GM10248 (cell line): ENCODE results near the gene EYA2.
A peak's percentile ranks its signal among the peaks of the same experiment; 100 is the strongest.

Experiments
- CTCF ChIA-PET: fragments of 300-600 bp; sonication (Branson Sonifier 250); formaldehyde crosslinking; extraction: SDS; loops from one replicate; lab custom pipeline; 2021; ENCODE audit warnings: antibody characterized with exemption; lab: Yijun Ruan, JAX
- POLR2A ChIA-PET: fragments of 350-650 bp; sonication (Branson Sonifier 250); formaldehyde crosslinking; extraction: SDS; loops from one replicate; lab custom pipeline; 2020; ENCODE audit warnings: antibody characterized with exemption; lab: Yijun Ruan, JAX
- DNase-seq: peaks from one replicate; pipeline ENCODE4 v3.0.0; 2012; ENCODE audit errors: extremely low spot score
- CTCF ChIP-seq: IDR thresholded peaks from 2 replicates; pipeline ENCODE4 v1.5.1; 2012; ENCODE audit warnings: mild to moderate bottlenecking, low read depth; ENCODE audit errors: extremely low read depth, missing control alignments, control extremely low read depth

The EYA2 gene

GRCh38 chr20:47149939-47150338, 255.3 kb downstream of the EYA2 start:
- no peak for TF ChIP-seq CTCF
- no peak for DNase-seq
- ChIA-PET CTCF (no interaction called here), POLR2A (no interaction called here)

GRCh38 chr20:47150403-47151152, 255.9 kb downstream of the EYA2 start:
- no peak for TF ChIP-seq CTCF
- ChIA-PET CTCF (no interaction called here), POLR2A (no interaction called here)
- DNase-seq, result peak; percentile 40

- no peak for DNase-seq
- CTCF ChIA-PET, result no interaction called here
- no peak for TF ChIP-seq CTCF
- POLR2A ChIA-PET, result no interaction called here
These were observed 257.4 kb downstream of the EYA2 start for GRCh38 chr20:47152068-47152467.

- ChIA-PET POLR2A (no interaction called here), CTCF (no interaction called here)
These were observed 259.4 kb downstream of the EYA2 start for GRCh38 chr20:47154089-47154488.

GRCh38 chr20:47156301-47157137, 261.9 kb downstream of the EYA2 start:
- ChIA-PET CTCF (no interaction called here), POLR2A (no interaction called here)
- no peak for TF ChIP-seq CTCF
- DNase-seq, result no peak

More at GRCh38 chr20:47154089-47154488, 259.4 kb downstream of the EYA2 start:
- TF ChIP-seq CTCF, result no peak
- DNase-seq, result no peak

GRCh38 chr20:47159166-47159565, 264.5 kb downstream of the EYA2 start:
- no peak for DNase-seq
- ChIA-PET CTCF (no interaction called here), POLR2A (no interaction called here)
- no peak for TF ChIP-seq CTCF
